HepG2 (cell line): ENCODE measurements around the gene ROBO3. TPM values are rescaled to one million over a fixed set of nuclear protein-coding genes. Genes with fewer than 3 reads are reported as not detected.

Experiments
- DZIP1 ChIP-seq: sonication (generic); formaldehyde crosslinking; IDR thresholded peaks from 2 replicates; pipeline ENCODE4 v1.5.0; 2020; ENCODE audit warnings: mild to moderate bottlenecking, missing genetic modification reagents
- GLMP ChIP-seq: sonication (generic); formaldehyde crosslinking; IDR thresholded peaks from 2 replicates; pipeline ENCODE4 v1.9.0; 2021; ENCODE audit warnings: missing genetic modification reagents, mild to moderate bottlenecking, borderline replicate concordance
- MAF1 ChIP-seq: sonication (generic); formaldehyde crosslinking; IDR thresholded peaks from 2 replicates; pipeline ENCODE4 v1.5.0; 2020; ENCODE audit warnings: missing genetic modification reagents, borderline replicate concordance
- MED13 ChIP-seq: sonication (generic); formaldehyde crosslinking; IDR thresholded peaks from 2 replicates; pipeline ENCODE4 v1.5.0; 2020; ENCODE audit warnings: missing genetic modification reagents
- MTERF4 ChIP-seq: sonication (generic); formaldehyde crosslinking; IDR thresholded peaks from 2 replicates; pipeline ENCODE4 v1.8.0; 2023; ENCODE audit warnings: mild to moderate bottlenecking, missing genetic modification reagents
- RBAK ChIP-seq: sonication (generic); formaldehyde crosslinking; IDR thresholded peaks from 2 replicates; pipeline ENCODE4 v1.5.1; 2020; ENCODE audit warnings: mild to moderate bottlenecking, missing genetic modification reagents
- RNF219 ChIP-seq: sonication (generic); formaldehyde crosslinking; IDR thresholded peaks from 2 replicates; pipeline ENCODE4 v1.5.0; 2020; ENCODE audit warnings: mild to moderate bottlenecking, missing genetic modification reagents
- SIX1 ChIP-seq: sonication (generic); formaldehyde crosslinking; IDR thresholded peaks from 2 replicates; pipeline ENCODE4 v1.4.0; 2020; ENCODE audit warnings: missing genetic modification reagents, borderline replicate concordance
- TCF7L2 ChIP-seq: IDR thresholded peaks from 2 replicates; pipeline ENCODE4 v1.6.1; 2011; ENCODE audit warnings: mild to moderate bottlenecking, low read depth, low read length, moderate library complexity
- ZBTB49 ChIP-seq: sonication (generic); formaldehyde crosslinking; IDR thresholded peaks from 2 replicates; pipeline ENCODE4 v1.4.0; 2020; ENCODE audit warnings: missing genetic modification reagents, borderline replicate concordance
- ZFP36L1 ChIP-seq: sonication (generic); formaldehyde crosslinking; IDR thresholded peaks from 2 replicates; pipeline ENCODE4 v1.8.0; 2022; ENCODE audit warnings: mild to moderate bottlenecking, missing genetic modification reagents, moderate library complexity
- ZNF251 ChIP-seq: sonication (generic); formaldehyde crosslinking; IDR thresholded peaks from 2 replicates; pipeline ENCODE4 v1.9.0; 2021; ENCODE audit warnings: mild to moderate bottlenecking, missing genetic modification reagents
- ZNF280B ChIP-seq: sonication (generic); formaldehyde crosslinking; IDR thresholded peaks from 2 replicates; pipeline ENCODE4 v1.5.0; 2020; ENCODE audit warnings: missing genetic modification reagents, mild to moderate bottlenecking, borderline replicate concordance
- ZNF468 ChIP-seq: sonication (generic); formaldehyde crosslinking; IDR thresholded peaks from 2 replicates; pipeline ENCODE4 v1.8.0; 2022; ENCODE audit warnings: mild to moderate bottlenecking, moderate library complexity, missing genetic modification reagents
- ZNF766 ChIP-seq: sonication (generic); formaldehyde crosslinking; IDR thresholded peaks from 2 replicates; pipeline ENCODE4 v1.5.0; 2020; ENCODE audit warnings: missing genetic modification reagents, borderline replicate concordance
- ZSCAN29 ChIP-seq: sonication (generic); formaldehyde crosslinking; conservative IDR thresholded peaks from 2 replicates; pipeline ENCODE4 v1.4.0; 2020; ENCODE audit warnings: mild to moderate bottlenecking, missing genetic modification reagents
- polyA plus RNA-seq, 8 experiments: library from polyadenylated mRNA; depleted of rRNA in 3 of 8; stranded (reverse) in 7 of 8; unstranded in 1 of 8; fragments of >200 nt; fragmentation: Illumina TruSeq in 4 of 8; extraction: Trizol in 4 of 8; gene quantifications; 2 replicates each; pipeline versions ENCODE4 v1.2.1 to v1.2.3, GENCODE V29; 2011 to 2016; ENCODE audit warnings: low read depth in 4 of 8, missing spikeins in 1 of 8, mixed read lengths in 1 of 8; ENCODE audit not compliant: insufficient read depth in 1 of 8
- total RNA-seq, 5 experiments: library from RNA; depleted of rRNA; stranded (reverse); fragments of >200 nt; fragmentation: Illumina TruSeq; extraction: Trizol; gene quantifications; 2 replicates each; pipeline ENCODE4 v1.2.3, GENCODE V29; 2016; ENCODE audit warnings: low read depth in 1 of 5

Gene ROBO3
- total and polyA plus RNA-seq, 2 of the 13 experiments (the other 11 are each of a cell fraction or from before 2014, with no cell fraction given): 0.07 to 2.4 TPM

- TF ChIP-seq ZSCAN29 (CRISPR knock-in tag) (peak; percentile 77; the same call in 1 of the 2 replicates), ZNF766 (CRISPR knock-in tag) (no peak), MTERF4 (no peak), ZNF468 (no peak), RBAK (CRISPR knock-in tag) (no peak), MAF1 (CRISPR knock-in tag) (no peak), DZIP1 (no peak), ZNF280B (no peak), ZFP36L1 (no peak), MED13 (CRISPR knock-in tag) (no peak), SIX1 (CRISPR knock-in tag) (no peak), GLMP (no peak), ZBTB49 (no peak), RNF219 (CRISPR knock-in tag) (no peak), TCF7L2 (no peak), ZNF251 (CRISPR knock-in tag) (no peak)
Observed at GRCh38 chr11:124882339-124883071, 17.3 kb downstream of the ROBO3 start (continued).
